ENCODE measurements around the gene HINT2. TPM values are rescaled to one million over a fixed set of nuclear protein-coding genes. Genes with fewer than 3 reads are reported as not detected.

The HINT2 gene
- total and polyA plus RNA-seq, 2 donors: 68.3 to 68.4 TPM

- DNase-seq (ENCODE audit: low read depth in 6 of 9, low spot score in 9 of 9): no peak
- no peaks in the 10 kb centered on the region for H3K9me3 ChIP-seq (ENCODE audit: control insufficient read depth in 2 of 2, insufficient read depth in 1 of 2, low read length in 1 of 2)
- no peaks in the 10 kb centered on the region for H3K4me1 ChIP-seq (ENCODE audit: control insufficient read depth in 2 of 2, insufficient read depth in 2 of 2, low read length in 2 of 2)
- WGBS: 97% methylated on average over 2 of the region's 2 CpGs
- H3K36me3 ChIP-seq (ENCODE audit: control insufficient read depth in 2 of 2, insufficient read depth in 2 of 2, low read length in 1 of 2): no peaks in the 10 kb centered on the region
- H3K4me3 ChIP-seq (ENCODE audit: low read length in 2 of 2): no peak overlapping the region
- H3K27ac ChIP-seq (ENCODE audit: low read depth in 1 of 2, low read length in 1 of 2): no peak overlapping the region
- no peaks in the 10 kb centered on the region for H3K27me3 ChIP-seq (ENCODE audit: control insufficient read depth in 2 of 2, insufficient read depth in 1 of 2, low read length in 1 of 2)
These were observed 47.8 kb downstream of the HINT2 start for GRCh38 chr9:35766997-35767396.

GRCh38 chr9:35763803-35764202, 51.0 kb downstream of the HINT2 start:
- H3K4me3 ChIP-seq (ENCODE audit: low read length in 2 of 2): no peak overlapping the region
- 100% methylated on average over 1 of the region's 1 CpG for WGBS
- no peak for DNase-seq (ENCODE audit: low read depth in 6 of 9, low spot score in 9 of 9)
- H3K27me3 ChIP-seq (ENCODE audit: control insufficient read depth in 2 of 2, insufficient read depth in 1 of 2, low read length in 1 of 2): no peaks in the 10 kb centered on the region
- no peaks in the 10 kb centered on the region for H3K36me3 ChIP-seq (ENCODE audit: control insufficient read depth in 2 of 2, insufficient read depth in 2 of 2, low read length in 1 of 2)
- no peaks in the 10 kb centered on the region for H3K4me1 ChIP-seq (ENCODE audit: control insufficient read depth in 2 of 2, insufficient read depth in 2 of 2, low read length in 2 of 2)
- no peaks in the 10 kb centered on the region for H3K9me3 ChIP-seq (ENCODE audit: control insufficient read depth in 2 of 2, insufficient read depth in 1 of 2, low read length in 1 of 2)
- H3K27ac ChIP-seq (ENCODE audit: low read depth in 1 of 2, low read length in 1 of 2): no peak overlapping the region

- Histone ChIP-seq H3K4me1 (ENCODE audit: control insufficient read depth in 2 of 2, insufficient read depth in 2 of 2, low read length in 2 of 2) (no peaks in the 10 kb centered on the region), H3K4me3 (ENCODE audit: low read length in 2 of 2) (no peak overlapping the region), H3K36me3 (ENCODE audit: control insufficient read depth in 2 of 2, insufficient read depth in 2 of 2, low read length in 1 of 2) (no peaks in the 10 kb centered on the region), H3K27ac (ENCODE audit: low read depth in 1 of 2, low read length in 1 of 2) (no peak overlapping the region), H3K27me3 (ENCODE audit: control insufficient read depth in 2 of 2, insufficient read depth in 1 of 2, low read length in 1 of 2) (no peaks in the 10 kb centered on the region), H3K9me3 (ENCODE audit: control insufficient read depth in 2 of 2, insufficient read depth in 1 of 2, low read length in 1 of 2) (no peaks in the 10 kb centered on the region)
- DNase-seq (ENCODE audit: low read depth in 6 of 9, low spot score in 9 of 9): no peak
- 97% methylated on average over 2 of the region's 2 CpGs for WGBS
These were observed 51.7 kb downstream of the HINT2 start for GRCh38 chr9:35763181-35763580.

Other genes with a start within 250 kb of the HINT2 start
- gene TESK1, start 209.8 kb downstream of the HINT2 start, total RNA-seq: 9.3 TPM
- 32.8 TPM for gene TESK1, start 209.8 kb downstream of the HINT2 start, polyA plus RNA-seq
- gene CD72, start 196.6 kb downstream of the HINT2 start, total RNA-seq: 6.8 TPM
- gene CD72, start 196.6 kb downstream of the HINT2 start, polyA plus RNA-seq: 23.6 TPM
- 174 TPM for gene SIT1, start 164.1 kb downstream of the HINT2 start, total RNA-seq
- gene SIT1, start 164.1 kb downstream of the HINT2 start, polyA plus RNA-seq: 42.2 TPM
- gene RMRP, start 157.0 kb downstream of the HINT2 start, total RNA-seq: 22,838 TPM
- 13.0 TPM for gene RMRP, start 157.0 kb downstream of the HINT2 start, polyA plus RNA-seq
- gene CCDC107, start 156.8 kb downstream of the HINT2 start, total RNA-seq: 25.6 TPM
- gene CCDC107, start 156.8 kb downstream of the HINT2 start, polyA plus RNA-seq: 43.2 TPM
- 3.9 TPM for gene ARHGEF39, start 149.8 kb downstream of the HINT2 start, total RNA-seq
- gene ARHGEF39, start 149.8 kb downstream of the HINT2 start, polyA plus RNA-seq: 1.5 TPM
- 1.0 TPM for gene CA9, start 141.1 kb downstream of the HINT2 start, total RNA-seq
- gene CA9, start 141.1 kb downstream of the HINT2 start, polyA plus RNA-seq: 0.50 TPM
- gene TPM2, start 125.1 kb downstream of the HINT2 start, total RNA-seq: 28.6 TPM
- 475 TPM for gene TPM2, start 125.1 kb downstream of the HINT2 start, polyA plus RNA-seq
- 83.0 TPM for gene TLN1, start 82.8 kb downstream of the HINT2 start, total RNA-seq
- gene TLN1, start 82.8 kb downstream of the HINT2 start, polyA plus RNA-seq: 74.5 TPM
- gene CREB3, start 82.4 kb downstream of the HINT2 start, total RNA-seq: 23.2 TPM
- gene CREB3, start 82.4 kb downstream of the HINT2 start, polyA plus RNA-seq: 25.6 TPM
- 21.7 TPM for gene GBA2, start 65.8 kb downstream of the HINT2 start, total RNA-seq
- 36.9 TPM for gene GBA2, start 65.8 kb downstream of the HINT2 start, polyA plus RNA-seq
- gene RGP1, start 65.8 kb downstream of the HINT2 start, total RNA-seq: 7.4 TPM
- 6.5 TPM for gene RGP1, start 65.8 kb downstream of the HINT2 start, polyA plus RNA-seq
- gene MSMP, start 60.8 kb downstream of the HINT2 start, total RNA-seq: not detected
- gene MSMP, start 60.8 kb downstream of the HINT2 start, polyA plus RNA-seq: 0.25 TPM
- 4.3 TPM for gene NPR2, start 23.5 kb downstream of the HINT2 start, total RNA-seq
- 9.3 TPM for gene NPR2, start 23.5 kb downstream of the HINT2 start, polyA plus RNA-seq
- gene SPAG8, start 2.8 kb downstream of the HINT2 start, total RNA-seq: 3.1 TPM
- gene SPAG8, start 2.8 kb downstream of the HINT2 start, polyA plus RNA-seq: 3.4 TPM
- under 0.01 TPM for gene FAM221B, start 13.7 kb upstream of the HINT2 start, total RNA-seq
- gene FAM221B, start 13.7 kb upstream of the HINT2 start, polyA plus RNA-seq: 0.05 TPM
- 1.5 TPM for gene TMEM8B, start 14.2 kb upstream of the HINT2 start, total RNA-seq
- gene TMEM8B, start 14.2 kb upstream of the HINT2 start, polyA plus RNA-seq: 11.9 TPM
- gene OR13J1, start 55.4 kb upstream of the HINT2 start, total RNA-seq: not detected
- gene OR13J1, start 55.4 kb upstream of the HINT2 start, polyA plus RNA-seq: not detected
- 0.14 TPM for gene HRCT1, start 91.2 kb upstream of the HINT2 start, total RNA-seq
- gene HRCT1, start 91.2 kb upstream of the HINT2 start, polyA plus RNA-seq: 6.1 TPM
- gene SPAAR, start 94.4 kb upstream of the HINT2 start, total RNA-seq: 0.09 TPM
- gene SPAAR, start 94.4 kb upstream of the HINT2 start, polyA plus RNA-seq: 1.2 TPM
- not detected for gene OR2S2, start 143.1 kb upstream of the HINT2 start, total RNA-seq
- gene OR2S2, start 143.1 kb upstream of the HINT2 start, polyA plus RNA-seq: 0.02 TPM
- 3.3 TPM for gene RECK, start 221.9 kb upstream of the HINT2 start, total RNA-seq
- gene RECK, start 221.9 kb upstream of the HINT2 start, polyA plus RNA-seq: 6.6 TPM

Data from thymus (tissue), 11 donors.